Glutamatergic neuron (in vitro differentiated cells): ENCODE measurements around the gene GCN1. TPM values are rescaled to one million over a fixed set of nuclear protein-coding genes. Genes with fewer than 3 reads are reported as not detected.
"Not testable (repeated sequence)": the region's sequence is repeated elsewhere in the genome, so short reads cannot be mapped to it uniquely, and the experiment has no call there.

Source experiments
- DNase-seq: peaks from one replicate; pipeline ENCODE4 v3.0.0; 2022
- H3K27ac Mint-ChIP-seq: one replicate; pipeline ENCODE4 v1.8.0; 2020; ENCODE audit warnings: mild to moderate bottlenecking, mixed read lengths, inconsistent platforms; ENCODE audit not compliant: unreplicated experiment
- H3K27me3 Mint-ChIP-seq: one replicate; pipeline ENCODE4 v1.8.0; 2020; ENCODE audit warnings: mild to moderate bottlenecking, moderate library complexity, mixed read lengths, inconsistent platforms; ENCODE audit not compliant: unreplicated experiment
- H3K36me3 Mint-ChIP-seq: one replicate; pipeline ENCODE4 v1.8.0; 2020; ENCODE audit warnings: mild to moderate bottlenecking, mixed read lengths, inconsistent platforms; ENCODE audit not compliant: unreplicated experiment
- H3K4me1 Mint-ChIP-seq: one replicate; pipeline ENCODE4 v1.8.0; 2020; ENCODE audit warnings: mild to moderate bottlenecking, low read depth, mixed read lengths, inconsistent platforms; ENCODE audit not compliant: unreplicated experiment
- H3K4me3 Mint-ChIP-seq: one replicate; pipeline ENCODE4 v1.8.0; 2020; ENCODE audit warnings: mild to moderate bottlenecking, mixed read lengths, inconsistent platforms; ENCODE audit not compliant: unreplicated experiment
- H3K9me3 Mint-ChIP-seq: one replicate; pipeline ENCODE4 v1.8.0; 2020; ENCODE audit warnings: mild to moderate bottlenecking, moderate library complexity, mixed read lengths, inconsistent platforms; ENCODE audit not compliant: unreplicated experiment
- total RNA-seq: library from RNA; stranded (reverse); fragmentation: NEBNext Ultra II Directional; extraction: Animal tissue kit (Norgen Biotek cat#: 25700); gene quantifications from one replicate; pipeline ENCODE4 v1.2.1, GENCODE V29; 2021; ENCODE audit not compliant: unreplicated experiment
- TF ChIP-seq, protein P1 (sequence below): fragments of 200-600 bp; sonication (generic); IDR thresholded peaks from one replicate; pipeline ENCODE4 v1.5.0; 2021; ENCODE audit not compliant: partially characterized antibody, unreplicated experiment

Gene GCN1
- total RNA-seq, 1 donor from 2014 or later: 173 TPM

DNA sequence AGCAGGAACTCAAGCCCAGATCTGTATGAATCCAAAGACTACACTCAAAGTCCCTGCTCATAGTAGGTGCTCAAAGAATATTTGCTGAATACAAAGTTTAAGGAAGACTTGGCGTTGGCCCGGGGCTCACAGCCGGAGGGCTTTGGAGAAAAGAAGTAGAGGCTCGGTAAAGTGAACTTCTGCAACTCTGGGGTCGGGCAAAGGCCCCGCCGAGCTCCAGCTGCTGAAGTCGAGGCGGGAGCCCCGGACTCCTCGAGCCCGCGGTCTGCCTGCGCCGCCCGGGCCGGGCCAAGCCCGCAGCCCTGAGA is 335 bp downstream of the GCN1 start:
- H3K4me3 Mint-ChIP-seq: peak overlapping the region; percentile 89
- H3K27me3 Mint-ChIP-seq: peaks cover under 1% of the 10 kb centered on the region
- no peaks in the 10 kb centered on the region for H3K36me3 Mint-ChIP-seq
- H3K9me3 Mint-ChIP-seq: peaks cover 8% of the 10 kb centered on the region
- H3K4me1 Mint-ChIP-seq: peaks cover 12% of the 10 kb centered on the region
- TF ChIP-seq, protein P1, sequence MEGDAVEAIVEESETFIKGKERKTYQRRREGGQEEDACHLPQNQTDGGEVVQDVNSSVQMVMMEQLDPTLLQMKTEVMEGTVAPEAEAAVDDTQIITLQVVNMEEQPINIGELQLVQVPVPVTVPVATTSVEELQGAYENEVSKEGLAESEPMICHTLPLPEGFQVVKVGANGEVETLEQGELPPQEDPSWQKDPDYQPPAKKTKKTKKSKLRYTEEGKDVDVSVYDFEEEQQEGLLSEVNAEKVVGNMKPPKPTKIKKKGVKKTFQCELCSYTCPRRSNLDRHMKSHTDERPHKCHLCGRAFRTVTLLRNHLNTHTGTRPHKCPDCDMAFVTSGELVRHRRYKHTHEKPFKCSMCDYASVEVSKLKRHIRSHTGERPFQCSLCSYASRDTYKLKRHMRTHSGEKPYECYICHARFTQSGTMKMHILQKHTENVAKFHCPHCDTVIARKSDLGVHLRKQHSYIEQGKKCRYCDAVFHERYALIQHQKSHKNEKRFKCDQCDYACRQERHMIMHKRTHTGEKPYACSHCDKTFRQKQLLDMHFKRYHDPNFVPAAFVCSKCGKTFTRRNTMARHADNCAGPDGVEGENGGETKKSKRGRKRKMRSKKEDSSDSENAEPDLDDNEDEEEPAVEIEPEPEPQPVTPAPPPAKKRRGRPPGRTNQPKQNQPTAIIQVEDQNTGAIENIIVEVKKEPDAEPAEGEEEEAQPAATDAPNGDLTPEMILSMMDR: no peak
- H3K27ac Mint-ChIP-seq: peak overlapping the region; percentile 94
- no peak for DNase-seq

DNA sequence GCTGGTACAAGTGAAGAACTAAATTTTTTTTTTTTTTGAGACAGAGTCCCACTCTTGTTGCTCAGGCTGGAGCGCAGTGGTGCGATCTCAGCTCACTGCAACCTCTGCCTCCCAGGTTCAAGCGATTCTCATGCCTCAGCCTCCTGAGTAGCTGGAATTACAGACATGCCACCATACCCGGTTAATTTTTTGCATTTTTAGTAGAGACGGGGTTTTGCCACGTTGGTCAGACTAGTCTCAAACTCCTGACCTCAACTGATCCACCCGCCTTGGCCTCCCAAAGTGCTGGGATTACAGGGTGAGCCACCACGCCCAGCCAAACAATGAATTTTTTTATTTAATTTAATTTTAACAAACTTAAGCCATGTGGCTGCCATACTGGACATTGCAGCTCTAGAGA is 1.2 kb downstream of the GCN1 start:
- H3K27me3 Mint-ChIP-seq, H3K36me3 Mint-ChIP-seq, H3K9me3 Mint-ChIP-seq, DNase-seq: not testable (repeated sequence)
- Mint-ChIP-seq H3K4me1 (peaks cover 10% of the 10 kb centered on the region), H3K4me3 (peak overlapping the region; percentile 89), H3K27ac (peak overlapping the region; percentile 94)

DNA sequence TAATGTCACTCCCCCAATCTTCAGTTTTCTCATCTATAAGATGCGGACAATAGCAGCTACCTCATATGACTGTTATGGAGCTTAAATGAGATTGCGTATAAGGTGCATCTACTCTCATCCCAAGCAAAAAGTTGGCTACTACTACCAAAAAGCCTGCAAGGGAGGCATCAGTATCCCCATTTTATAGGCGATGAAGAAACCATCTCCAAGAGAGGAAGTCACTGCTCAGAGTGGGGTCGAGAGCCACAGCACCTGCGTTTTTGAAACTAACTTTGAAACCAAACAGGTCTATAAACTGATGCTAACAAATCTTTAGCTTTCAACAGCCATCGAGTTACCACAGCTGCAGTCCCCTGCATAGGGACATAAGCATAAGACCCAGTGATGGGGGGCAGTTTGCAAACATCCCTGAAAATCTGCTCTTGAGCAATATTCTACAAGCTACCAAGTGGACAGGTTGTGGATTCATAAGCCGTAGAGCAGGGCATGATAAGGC is 3.5 kb downstream of the GCN1 start:
- DNase-seq: no peak
- Mint-ChIP-seq H3K9me3 (peaks cover 7% of the 10 kb centered on the region), H3K4me1 (peaks cover 10% of the 10 kb centered on the region), H3K4me3 (no peak overlapping the region), H3K36me3 (no peaks in the 10 kb centered on the region), H3K27me3 (no peaks in the 10 kb centered on the region), H3K27ac (no peak overlapping the region)
- TF ChIP-seq, protein P1: no peak

DNA sequence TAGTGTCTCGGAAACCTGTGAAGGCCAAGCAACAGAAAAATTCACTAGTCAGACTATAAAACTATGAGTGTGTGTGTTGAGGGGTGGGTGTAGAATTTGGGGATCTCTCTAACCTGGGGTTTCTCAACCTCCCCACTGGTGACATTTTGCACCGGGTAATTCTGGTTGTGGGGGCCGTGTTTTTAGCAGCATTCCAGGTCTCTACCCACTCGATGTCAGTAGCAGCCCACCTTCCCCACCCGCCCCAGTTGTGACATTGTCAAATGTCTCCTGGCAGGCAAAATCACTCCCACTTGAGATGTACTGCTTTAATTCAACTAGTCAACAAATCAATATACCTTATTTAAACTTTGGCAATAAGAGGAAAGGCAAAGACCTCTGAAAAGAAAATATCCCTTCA is 4.1 kb downstream of the GCN1 start:
- Mint-ChIP-seq H3K27ac (no peak overlapping the region), H3K27me3 (no peaks in the 10 kb centered on the region), H3K9me3 (peaks cover 7% of the 10 kb centered on the region), H3K36me3 (no peaks in the 10 kb centered on the region), H3K4me1 (peaks cover 10% of the 10 kb centered on the region), H3K4me3 (no peak overlapping the region)
- TF ChIP-seq, protein P1: no peak
- no peak for DNase-seq

DNA sequence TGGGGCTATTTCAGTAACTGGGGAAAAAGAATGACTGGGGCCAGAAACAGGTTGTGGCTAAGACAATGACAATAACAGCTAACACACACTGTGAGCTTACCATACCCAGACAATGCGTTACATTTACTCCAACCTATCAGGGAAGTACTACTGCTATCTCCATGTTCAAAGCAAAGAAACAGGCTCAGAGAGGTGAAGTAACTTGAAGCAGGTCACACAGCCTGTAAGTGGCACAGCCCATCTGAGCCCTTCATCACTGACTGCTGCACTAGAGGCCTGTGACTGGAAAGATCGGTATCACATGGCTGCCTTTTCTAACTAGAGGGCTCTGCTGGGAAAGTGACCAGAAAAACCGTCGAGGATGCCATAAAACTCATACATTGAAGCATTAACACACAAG is 7.9 kb downstream of the GCN1 start:
- no peak for DNase-seq
- H3K27ac Mint-ChIP-seq: no peak overlapping the region
- no peaks in the 10 kb centered on the region for H3K9me3 Mint-ChIP-seq
- no peak overlapping the region for H3K4me3 Mint-ChIP-seq
- TF ChIP-seq, protein P1: no peak
- H3K27me3 Mint-ChIP-seq: no peaks in the 10 kb centered on the region
- peaks cover under 1% of the 10 kb centered on the region for H3K4me1 Mint-ChIP-seq
- no peaks in the 10 kb centered on the region for H3K36me3 Mint-ChIP-seq

DNA sequence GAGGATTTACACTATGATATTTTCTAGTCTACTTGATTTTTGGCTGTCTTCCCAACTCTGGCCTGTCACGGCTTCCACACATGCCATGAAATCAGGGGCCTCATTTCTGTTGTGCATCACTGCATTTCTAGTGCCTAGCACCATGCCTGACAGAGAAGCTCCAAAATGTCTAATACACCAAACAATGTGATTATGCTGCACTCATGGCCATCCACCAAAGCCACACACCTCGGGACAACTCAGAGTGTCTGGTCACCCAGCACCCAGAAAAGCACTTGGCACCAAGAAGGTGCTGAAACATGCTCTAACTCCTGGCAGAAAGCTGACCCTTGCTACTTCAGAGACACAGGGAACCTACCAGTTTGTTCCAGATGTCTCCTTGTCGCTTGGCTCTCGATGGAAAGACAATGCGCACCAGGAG is 11.3 kb downstream of the GCN1 start:
- H3K9me3 Mint-ChIP-seq: peaks cover 2% of the 10 kb centered on the region
- peaks cover 2% of the 10 kb centered on the region for H3K27me3 Mint-ChIP-seq
- TF ChIP-seq, protein P1: no peak
- H3K4me3 Mint-ChIP-seq: no peak overlapping the region
- no peaks in the 10 kb centered on the region for H3K36me3 Mint-ChIP-seq
- DNase-seq: no peak
- H3K27ac Mint-ChIP-seq: no peak overlapping the region
- H3K4me1 Mint-ChIP-seq: no peaks in the 10 kb centered on the region
